GM18867 (cell line): ENCODE measurements around the gene VAMP2.

Experiments
- ATAC-seq: cut with Tn5 transposase; IDR thresholded peaks from one replicate; pipeline ENCODE4 v1.9.1; 2021; ENCODE audit warnings: mild to moderate bottlenecking, moderate library complexity; ENCODE audit not compliant: unreplicated experiment

The VAMP2 gene

GRCh38 chr17:8162233-8162996 is at the start of gene VAMP2:
Gene VAMP2, minus strand, starts transcription at chr17:8162948. Its CDS starts 69 bp downstream, at chr17:8162879.
- ATAC-seq, result no peak

GRCh38 chr17:8210761-8211458 is 48.2 kb upstream of the VAMP2 start:
- ATAC-seq, result no peak

GRCh38 chr17:8209907-8210760 is 47.4 kb upstream of the VAMP2 start, which contains the start of gene AURKB:
Gene AURKB, minus strand, starts transcription at chr17:8210575. Its CDS starts 351 bp downstream, at chr17:8210224.
- peak; percentile 81 for ATAC-seq

GRCh38 chr17:8206536-8206935 is 43.8 kb upstream of the VAMP2 start:
- ATAC-seq, result no peak

GRCh38 chr17:8204761-8205555 is 42.2 kb upstream of the VAMP2 start:
- no peak for ATAC-seq

- no peak for ATAC-seq
Observed at GRCh38 chr17:8192070-8192815, 29.5 kb upstream of the VAMP2 start.

- ATAC-seq, result no peak
Observed at GRCh38 chr17:8190506-8190905, 27.8 kb upstream of the VAMP2 start.

GRCh38 chr17:8189711-8190477 is 27.1 kb upstream of the VAMP2 start, which contains the start of gene BORCS6:
Gene BORCS6, minus strand, starts transcription at chr17:8190180. Its CDS starts 40 bp downstream, at chr17:8190140.
- peak; percentile 49 for ATAC-seq

- ATAC-seq, result peak; percentile 0
Observed at GRCh38 chr17:8189041-8189710, 26.4 kb upstream of the VAMP2 start.

GRCh38 chr17:8188263-8188839 is 25.6 kb upstream of the VAMP2 start:
- ATAC-seq, result no peak

- peak; percentile 26 for ATAC-seq
Observed at GRCh38 chr17:8187517-8188262, 24.9 kb upstream of the VAMP2 start.

GRCh38 chr17:8186787-8187516 is 24.2 kb upstream of the VAMP2 start:
- ATAC-seq, result peak; percentile 26

GRCh38 chr17:8186446-8186786 is 23.7 kb upstream of the VAMP2 start:
- ATAC-seq, result peak; percentile 0

GRCh38 chr17:8185582-8186445 is 23.1 kb upstream of the VAMP2 start:
- no peak for ATAC-seq

- no peak for ATAC-seq
Observed at GRCh38 chr17:8176998-8177731, 14.4 kb upstream of the VAMP2 start.
